Measurements from ENCODE around the gene CPED1. TPM values are rescaled to one million over a fixed set of nuclear protein-coding genes. Genes with fewer than 3 reads are reported as not detected.
"Not testable (repeated sequence)": the region's sequence is repeated elsewhere in the genome, so short reads cannot be mapped to it uniquely, and the experiment has no call there.

Gene CPED1
- total and polyA plus RNA-seq, 4 experiments from 2014 or later, result 0.32 TPM; not detected in 3

GRCh38 chr7:121049897-121050296, 61.4 kb downstream of the CPED1 start:
- DNase-seq, result no peak
- intact Hi-C loops (cut with micrococcal nuclease), result no loop called here
- H3K36me3 Mint-ChIP-seq, result no peaks in the 10 kb centered on the region
- POLR2A ChIA-PET (ENCODE audit: partially characterized antibody), result no interaction called here
- no peak overlapping the region for H3K27ac Mint-ChIP-seq
- peaks cover 9 to 11% of the 10 kb centered on the region in 2 donors for H3K27me3 Mint-ChIP-seq
- Histone ChIP-seq H3K9me3 (ENCODE audit: control insufficient read depth in 1 of 2, low read length in 2 of 2) (no peaks in the 10 kb centered on the region), H3K27me3 (ENCODE audit: insufficient read depth, low read length) (no peaks in the 10 kb centered on the region), H3K4me3 (ENCODE audit: low read length in 2 of 2) (no peak overlapping the region), H3K36me3 (ENCODE audit: insufficient read depth, low read length) (no peaks in the 10 kb centered on the region), H3K27ac (ENCODE audit: low read depth, low read length) (no peak overlapping the region), H3K4me1 (ENCODE audit: insufficient read depth, low read length) (no peaks in the 10 kb centered on the region)
- H3K4me3 Mint-ChIP-seq, result no peak overlapping the region
- no peaks in the 10 kb centered on the region for H3K9me3 Mint-ChIP-seq
- CTCF ChIA-PET (ENCODE audit: partially characterized antibody), result no interaction called here
- H3K4me1 Mint-ChIP-seq, result no peaks in the 10 kb centered on the region

DNA sequence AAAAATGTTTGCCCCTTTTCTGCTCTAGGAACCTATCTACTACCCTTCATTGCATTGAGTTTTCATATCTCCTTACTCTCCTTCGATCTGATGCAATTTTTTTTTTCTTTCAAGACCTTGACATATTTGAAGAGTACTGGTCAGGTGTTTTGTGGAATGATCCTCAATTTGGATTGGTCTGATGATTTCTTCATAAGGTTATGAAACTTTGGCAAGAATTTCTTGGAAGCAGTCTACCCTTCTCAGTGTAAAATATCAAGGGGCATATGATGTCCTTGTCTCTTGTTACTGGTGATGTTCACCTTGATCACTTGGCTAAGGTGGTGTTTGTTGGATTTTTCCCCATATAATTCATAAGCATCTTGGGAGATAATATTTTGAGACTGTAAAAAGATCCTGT, 64.7 kb downstream of the CPED1 start:
- CTCF ChIA-PET (ENCODE audit: partially characterized antibody), result interaction anchor here (1.3 kb wide), 1 partner anchor 11 kb away, joined by 3 read pairs; no protein-coding TSS in a partner anchor
- Mint-ChIP-seq H3K27ac (no peak overlapping the region), H3K36me3 (no peaks in the 10 kb centered on the region), H3K27me3 (peaks cover 7 to 12% of the 10 kb centered on the region in 2 donors), H3K9me3 (no peaks in the 10 kb centered on the region), H3K4me3 (no peak overlapping the region), H3K4me1 (no peaks in the 10 kb centered on the region)
- no peak overlapping the region for H3K27ac ChIP-seq (ENCODE audit: low read depth, low read length)
- no peaks in the 10 kb centered on the region for H3K9me3 ChIP-seq (ENCODE audit: control insufficient read depth in 1 of 2, low read length in 2 of 2)
- no peaks in the 10 kb centered on the region for H3K4me1 ChIP-seq (ENCODE audit: insufficient read depth, low read length)
- no peak for DNase-seq
- H3K4me3 ChIP-seq (ENCODE audit: low read length in 2 of 2), result no peak overlapping the region
- H3K27me3 ChIP-seq (ENCODE audit: insufficient read depth, low read length), result no peaks in the 10 kb centered on the region
- H3K36me3 ChIP-seq (ENCODE audit: insufficient read depth, low read length), result no peaks in the 10 kb centered on the region
- POLR2A ChIA-PET (ENCODE audit: partially characterized antibody), result no interaction called here
- intact Hi-C loops (cut with micrococcal nuclease), result no loop called here

GRCh38 chr7:121054925-121055324, 66.4 kb downstream of the CPED1 start:
- no peaks in the 10 kb centered on the region for H3K36me3 ChIP-seq (ENCODE audit: insufficient read depth, low read length)
- no peak overlapping the region for H3K4me3 ChIP-seq (ENCODE audit: low read length in 2 of 2)
- Mint-ChIP-seq H3K4me3 (no peak overlapping the region), H3K36me3 (no peaks in the 10 kb centered on the region), H3K4me1 (no peaks in the 10 kb centered on the region), H3K27ac (no peak overlapping the region), H3K27me3 (peaks cover 3 to 9% of the 10 kb centered on the region in 2 donors), H3K9me3 (no peaks in the 10 kb centered on the region)
- POLR2A ChIA-PET (ENCODE audit: partially characterized antibody), result no interaction called here
- no peak for DNase-seq
- H3K9me3 ChIP-seq (ENCODE audit: control insufficient read depth in 1 of 2, low read length in 2 of 2), result no peaks in the 10 kb centered on the region
- CTCF ChIA-PET (ENCODE audit: partially characterized antibody), result no interaction called here
- no peaks in the 10 kb centered on the region for H3K27me3 ChIP-seq (ENCODE audit: insufficient read depth, low read length)
- H3K27ac ChIP-seq (ENCODE audit: low read depth, low read length), result no peak overlapping the region
- intact Hi-C loops (cut with micrococcal nuclease), result no loop called here
- no peaks in the 10 kb centered on the region for H3K4me1 ChIP-seq (ENCODE audit: insufficient read depth, low read length)

- Mint-ChIP-seq H3K4me1 (peaks cover 0 to 3% (median 0%) of the 10 kb centered on the region in 4 donors), H3K4me3 (no peak overlapping the region), H3K27me3 (peaks cover 7 to 9% of the 10 kb centered on the region in 2 donors), H3K9me3 (no peaks in the 10 kb centered on the region), H3K27ac (no peak overlapping the region), H3K36me3 (no peaks in the 10 kb centered on the region)
- CTCF ChIA-PET (ENCODE audit: partially characterized antibody), result interaction anchor here (0.7 kb wide), 1 partner anchor 16 kb away, joined by 5 read pairs; no protein-coding TSS in a partner anchor
- POLR2A ChIA-PET (ENCODE audit: partially characterized antibody), result no interaction called here
- H3K27me3 ChIP-seq (ENCODE audit: insufficient read depth, low read length), result no peaks in the 10 kb centered on the region
- H3K36me3 ChIP-seq (ENCODE audit: insufficient read depth, low read length), result no peaks in the 10 kb centered on the region
- H3K27ac ChIP-seq (ENCODE audit: low read depth, low read length), result no peak overlapping the region
- no peaks in the 10 kb centered on the region for H3K4me1 ChIP-seq (ENCODE audit: insufficient read depth, low read length)
- DNase-seq, result no peak
- no peaks in the 10 kb centered on the region for H3K9me3 ChIP-seq (ENCODE audit: control insufficient read depth in 1 of 2, low read length in 2 of 2)
- intact Hi-C loops (cut with micrococcal nuclease), result no loop called here
- no peak overlapping the region for H3K4me3 ChIP-seq (ENCODE audit: low read length in 2 of 2)
These were observed 69.4 kb downstream of the CPED1 start for GRCh38 chr7:121057878-121058277.

DNA sequence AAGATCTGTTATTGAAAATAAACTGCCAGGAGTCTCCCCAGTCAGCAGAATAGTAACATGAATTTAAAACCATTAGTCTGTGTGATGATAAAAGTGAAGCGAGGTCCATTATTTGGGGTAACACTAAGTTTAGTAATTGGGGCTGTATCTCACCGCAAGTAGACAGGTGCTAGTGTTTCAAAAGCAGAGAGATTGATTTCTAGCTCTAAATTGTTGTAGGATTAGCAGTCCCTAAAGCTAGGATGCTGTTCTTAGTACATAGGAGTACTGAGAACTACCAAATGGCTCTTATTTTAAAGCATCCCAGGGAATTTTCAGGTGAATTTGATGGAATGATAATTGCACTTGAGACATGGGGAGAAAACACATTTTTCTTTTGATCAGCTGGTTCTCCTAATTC, 70.5 kb downstream of the CPED1 start:
- DNase-seq, result no peak
- H3K36me3 Mint-ChIP-seq, result no peaks in the 10 kb centered on the region
- no peak overlapping the region for H3K27ac Mint-ChIP-seq
- no peaks in the 10 kb centered on the region for H3K9me3 ChIP-seq (ENCODE audit: control insufficient read depth in 1 of 2, low read length in 2 of 2)
- no peaks in the 10 kb centered on the region for H3K4me1 ChIP-seq (ENCODE audit: insufficient read depth, low read length)
- peaks cover 6 to 7% of the 10 kb centered on the region in 2 donors for H3K27me3 Mint-ChIP-seq
- no peaks in the 10 kb centered on the region for H3K36me3 ChIP-seq (ENCODE audit: insufficient read depth, low read length)
- peaks cover 0 to 4% (median 0%) of the 10 kb centered on the region in 4 donors for H3K4me1 Mint-ChIP-seq
- no peaks in the 10 kb centered on the region for H3K27me3 ChIP-seq (ENCODE audit: insufficient read depth, low read length)
- intact Hi-C loops (cut with micrococcal nuclease), result no loop called here
- no peak overlapping the region for H3K4me3 Mint-ChIP-seq
- POLR2A ChIA-PET (ENCODE audit: partially characterized antibody), result no interaction called here
- CTCF ChIA-PET (ENCODE audit: partially characterized antibody), result interaction anchor here (1.1 to 1.4 kb wide), 2 partner anchors 23 to 72 kb away, joined by 4 to 5 read pairs; no protein-coding TSS in a partner anchor
- no peak overlapping the region for H3K27ac ChIP-seq (ENCODE audit: low read depth, low read length)
- no peak overlapping the region for H3K4me3 ChIP-seq (ENCODE audit: low read length in 2 of 2)
- no peaks in the 10 kb centered on the region for H3K9me3 Mint-ChIP-seq

DNA sequence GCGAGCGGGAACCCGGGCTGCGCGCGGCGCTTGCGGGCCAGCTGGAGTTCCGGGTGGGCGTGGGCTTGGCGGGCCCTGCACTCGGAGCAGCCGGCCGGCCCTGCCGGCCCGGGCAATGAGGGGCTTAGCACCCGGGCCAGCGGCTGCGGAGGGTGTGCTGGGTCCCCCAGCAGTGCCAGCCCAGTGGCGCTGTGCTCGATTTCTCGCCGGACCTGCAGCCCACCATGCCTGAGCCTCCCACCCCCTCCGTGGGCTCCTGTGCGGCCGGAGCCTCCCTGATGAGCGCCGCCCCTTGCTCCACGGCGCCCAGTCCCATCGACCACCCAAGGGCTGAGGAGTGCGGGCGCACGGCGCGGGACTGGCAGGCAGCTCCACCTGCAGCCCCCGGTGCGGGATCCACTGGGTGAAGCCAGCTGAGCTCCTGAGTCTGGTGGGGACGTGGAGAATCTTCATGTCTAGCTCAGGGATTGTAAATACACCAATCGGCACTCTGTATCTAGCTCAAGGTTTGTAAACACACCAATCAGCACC, 71.5 kb downstream of the CPED1 start:
- H3K4me3 ChIP-seq (ENCODE audit: low read length in 2 of 2); H3K27ac Mint-ChIP-seq; H3K36me3 ChIP-seq (ENCODE audit: insufficient read depth, low read length); H3K4me1 Mint-ChIP-seq; POLR2A ChIA-PET (ENCODE audit: partially characterized antibody); H3K36me3 Mint-ChIP-seq; H3K4me1 ChIP-seq (ENCODE audit: insufficient read depth, low read length); DNase-seq; intact Hi-C loops (cut with micrococcal nuclease); H3K4me3 Mint-ChIP-seq; H3K9me3 ChIP-seq (ENCODE audit: control insufficient read depth in 1 of 2, low read length in 2 of 2); H3K27ac ChIP-seq (ENCODE audit: low read depth, low read length); H3K27me3 ChIP-seq (ENCODE audit: insufficient read depth, low read length); H3K9me3 Mint-ChIP-seq; CTCF ChIA-PET (ENCODE audit: partially characterized antibody): not testable (repeated sequence)
- H3K27me3 Mint-ChIP-seq, result peaks cover 3 to 10% of the 10 kb centered on the region in 2 donors

DNA sequence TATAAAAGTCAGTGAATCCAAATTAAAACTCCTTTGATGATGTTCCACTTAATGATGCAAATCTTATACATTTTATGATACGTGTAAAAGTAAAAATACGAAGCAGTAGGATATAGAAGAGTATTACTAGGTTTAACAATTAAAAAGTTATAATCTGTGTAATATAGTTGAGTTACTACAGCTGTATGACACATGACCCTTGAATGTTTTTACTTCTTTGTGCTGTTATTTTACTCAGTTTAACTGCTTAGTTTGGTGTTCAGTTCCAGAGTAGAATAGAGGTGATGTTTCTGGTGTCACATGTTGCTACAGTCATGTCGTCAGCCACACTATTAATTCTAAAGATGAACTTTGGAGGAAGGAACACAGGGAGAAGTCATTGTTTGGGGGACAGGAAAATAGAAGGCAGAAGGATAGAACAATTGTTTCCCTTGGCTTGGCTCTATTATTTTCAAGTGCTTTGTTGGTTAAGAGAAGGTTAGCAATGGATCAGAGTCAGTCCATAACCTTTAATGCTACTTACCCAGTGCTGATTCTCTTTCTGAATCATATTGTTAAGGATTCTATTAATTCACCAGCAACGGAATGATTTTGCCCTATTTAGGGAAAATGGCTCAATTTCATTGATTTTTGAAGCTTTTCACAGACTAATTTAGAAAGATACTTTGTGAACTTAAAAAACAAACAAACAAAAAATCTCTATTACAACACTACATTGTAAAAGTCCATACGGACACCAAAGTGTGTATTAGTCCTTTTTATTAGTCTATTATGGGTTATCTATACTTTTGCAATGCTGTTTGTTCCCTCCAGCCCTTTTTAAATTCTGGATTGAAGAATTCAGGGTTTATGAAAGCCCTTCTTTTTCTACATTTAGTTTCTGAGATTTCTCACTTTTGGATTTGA, 73.4 kb downstream of the CPED1 start:
- Histone ChIP-seq H3K27ac (ENCODE audit: low read depth, low read length) (no peak overlapping the region), H3K4me3 (ENCODE audit: low read length in 2 of 2) (no peak overlapping the region), H3K36me3 (ENCODE audit: insufficient read depth, low read length) (no peaks in the 10 kb centered on the region), H3K27me3 (ENCODE audit: insufficient read depth, low read length) (no peaks in the 10 kb centered on the region), H3K9me3 (ENCODE audit: control insufficient read depth in 1 of 2, low read length in 2 of 2) (no peaks in the 10 kb centered on the region), H3K4me1 (ENCODE audit: insufficient read depth, low read length) (no peaks in the 10 kb centered on the region)
- ChIA-PET CTCF (ENCODE audit: partially characterized antibody) (no interaction called here), POLR2A (ENCODE audit: partially characterized antibody) (no interaction called here)
- H3K4me3 Mint-ChIP-seq, result no peak overlapping the region
- no peaks in the 10 kb centered on the region for H3K36me3 Mint-ChIP-seq
- no peak for DNase-seq
- intact Hi-C loops (cut with micrococcal nuclease), result no loop called here
- H3K27ac Mint-ChIP-seq, result no peak overlapping the region
- H3K9me3 Mint-ChIP-seq, result no peaks in the 10 kb centered on the region
- peaks cover 3 to 9% of the 10 kb centered on the region in 2 donors for H3K27me3 Mint-ChIP-seq
- peaks cover 0 to 4% (median 0%) of the 10 kb centered on the region in 4 donors for H3K4me1 Mint-ChIP-seq
